Stimulated activated naive CD8-positive, alpha-beta T cell treated with anti-CD3 and anti-CD28 coated beads, Interleukin-15, amount 100 ng/mL, for 72 hours (primary cell): ENCODE results near the gene CD3G.

Source experiments
- ATAC-seq: fragments of 150-1000 bp; cut with Tn5 transposase; 2 replicates; pipeline ENCODE4 v1.10.0; 2021; ENCODE audit warnings: mild to moderate bottlenecking, moderate library complexity
- DNase-seq, 2 donors: peaks; one replicate each; pipeline ENCODE4 v3.0.0; 2021 to 2022
- H3K27ac Mint-ChIP-seq, 2 donors: one replicate each; pipeline ENCODE4 v1.8.0; 2022; ENCODE audit warnings: mild to moderate bottlenecking in 2 of 2, mixed read lengths in 2 of 2, moderate library complexity in 2 of 2
- H3K27me3 Mint-ChIP-seq: one replicate; pipeline ENCODE4 v1.8.0; 2022; ENCODE audit warnings: mixed read lengths
- H3K4me1 Mint-ChIP-seq: one replicate; pipeline ENCODE4 v1.8.0; 2022; ENCODE audit warnings: mild to moderate bottlenecking, mixed read lengths
- H3K4me3 Mint-ChIP-seq, 2 donors: one replicate each; pipeline ENCODE4 v1.8.0; 2022; ENCODE audit warnings: mild to moderate bottlenecking in 2 of 2, mixed read lengths in 2 of 2, moderate library complexity in 1 of 2
- H3K9me3 Mint-ChIP-seq, 2 donors: one replicate each; pipeline ENCODE4 v1.8.0; 2022; ENCODE audit warnings: mixed read lengths in 2 of 2

The CD3G gene

GRCh38 chr11:118343248-118343647, 896 bp upstream of the CD3G start:
- H3K9me3 Mint-ChIP-seq: no peaks in the 10 kb centered on the region
- peak; percentile 34 to 48 for DNase-seq

GRCh38 chr11:118349475-118349874, 5.3 kb downstream of the CD3G start:
- Mint-ChIP-seq H3K27me3 (no peaks in the 10 kb centered on the region), H3K4me3 (peak overlapping the region in 1 of 2 donors; percentile 53), H3K9me3 (no peaks in the 10 kb centered on the region), H3K4me1 (peaks cover 75% of the 10 kb centered on the region), H3K27ac (peak overlapping the region in 1 of 2 donors; percentile 20)
- no peak for DNase-seq
- ATAC-seq: peak; percentile 65

More at GRCh38 chr11:118343248-118343647, 896 bp upstream of the CD3G start:
- H3K27ac Mint-ChIP-seq: peak overlapping the region; percentile 73 to 87
- no peaks in the 10 kb centered on the region for H3K27me3 Mint-ChIP-seq
- H3K4me1 Mint-ChIP-seq: peaks cover 78% of the 10 kb centered on the region
- H3K4me3 Mint-ChIP-seq: peak overlapping the region; percentile 83 to 89
- no peak for ATAC-seq

- no peak for ATAC-seq
- H3K27ac Mint-ChIP-seq: peak overlapping the region in 1 of 2 donors; percentile 12
- H3K9me3 Mint-ChIP-seq: no peaks in the 10 kb centered on the region
- no peak overlapping the region for H3K4me3 Mint-ChIP-seq
- H3K4me1 Mint-ChIP-seq: peaks cover 48% of the 10 kb centered on the region
- no peaks in the 10 kb centered on the region for H3K27me3 Mint-ChIP-seq
- DNase-seq: no peak
Observed at GRCh38 chr11:118353084-118353710, 9.1 kb downstream of the CD3G start.

- Mint-ChIP-seq H3K27ac (no peak overlapping the region), H3K27me3 (no peaks in the 10 kb centered on the region), H3K4me1 (peaks cover 58% of the 10 kb centered on the region), H3K9me3 (no peaks in the 10 kb centered on the region), H3K4me3 (no peak overlapping the region)
- no peak for DNase-seq
- no peak for ATAC-seq
Observed at GRCh38 chr11:118358071-118358470, 13.9 kb downstream of the CD3G start.

- Mint-ChIP-seq H3K9me3 (no peaks in the 10 kb centered on the region), H3K27ac (peak within 1 kb of the TSS; percentile 82 to 97), H3K4me3 (peak within 1 kb of the TSS; percentile 91 to 95), H3K4me1 (peaks cover 56% of the 10 kb centered on the region), H3K27me3 (no peaks in the 10 kb centered on the region)
- ATAC-seq (peak; percentile 98), DNase-seq (peak; percentile 95 to 98)
Observed at GRCh38 chr11:118359295-118359958, 15.3 kb downstream of the CD3G start, which contains the start of gene UBE4A. Gene UBE4A (plus strand): TSS chr11:118359600. CDS start chr11:118365081, 5,481 bp downstream.

- DNase-seq (no peak), ATAC-seq (no peak)
- Mint-ChIP-seq H3K27ac (no peak overlapping the region), H3K27me3 (no peaks in the 10 kb centered on the region), H3K4me1 (peaks cover 36% of the 10 kb centered on the region), H3K4me3 (no peak overlapping the region), H3K9me3 (no peaks in the 10 kb centered on the region)
Observed at GRCh38 chr11:118364956-118365615, 20.9 kb downstream of the CD3G start.

- DNase-seq: no peak
- ATAC-seq: no peak
- H3K27ac Mint-ChIP-seq: no peak overlapping the region
- no peaks in the 10 kb centered on the region for H3K27me3 Mint-ChIP-seq
- H3K4me1 Mint-ChIP-seq: peaks cover 24% of the 10 kb centered on the region
- H3K9me3 Mint-ChIP-seq: no peaks in the 10 kb centered on the region
- no peak overlapping the region for H3K4me3 Mint-ChIP-seq
Observed at GRCh38 chr11:118366287-118366686, 22.1 kb downstream of the CD3G start.

GRCh38 chr11:118370774-118371173, 26.6 kb downstream of the CD3G start:
- H3K9me3 Mint-ChIP-seq: no peaks in the 10 kb centered on the region
- H3K4me3 Mint-ChIP-seq: no peak overlapping the region
- no peaks in the 10 kb centered on the region for H3K27me3 Mint-ChIP-seq
- ATAC-seq (no peak), DNase-seq (no peak)
- peak overlapping the region in 1 of 2 donors; percentile 86 for H3K27ac Mint-ChIP-seq
- no peaks in the 10 kb centered on the region for H3K4me1 Mint-ChIP-seq

GRCh38 chr11:118373263-118373662, 29.1 kb downstream of the CD3G start:
- H3K27ac Mint-ChIP-seq: peak overlapping the region in 1 of 2 donors; percentile 59
- ATAC-seq: no peak
- H3K9me3 Mint-ChIP-seq: no peaks in the 10 kb centered on the region
- no peaks in the 10 kb centered on the region for H3K4me1 Mint-ChIP-seq
- no peak overlapping the region for H3K4me3 Mint-ChIP-seq
- DNase-seq: no peak
- H3K27me3 Mint-ChIP-seq: no peaks in the 10 kb centered on the region

- no peaks in the 10 kb centered on the region for H3K9me3 Mint-ChIP-seq
- no peak for DNase-seq
- H3K27ac Mint-ChIP-seq: peak overlapping the region in 1 of 2 donors; percentile 93
- no peaks in the 10 kb centered on the region for H3K27me3 Mint-ChIP-seq
- H3K4me1 Mint-ChIP-seq: no peaks in the 10 kb centered on the region
- no peak for ATAC-seq
- no peak overlapping the region for H3K4me3 Mint-ChIP-seq
Observed at GRCh38 chr11:118373871-118374270, 29.7 kb downstream of the CD3G start.

- Mint-ChIP-seq H3K27ac (peak overlapping the region in 1 of 2 donors; percentile 63), H3K4me3 (no peak overlapping the region), H3K9me3 (no peaks in the 10 kb centered on the region), H3K4me1 (no peaks in the 10 kb centered on the region), H3K27me3 (no peaks in the 10 kb centered on the region)
- no peak for ATAC-seq
- no peak for DNase-seq
Observed at GRCh38 chr11:118374729-118375128, 30.6 kb downstream of the CD3G start.

GRCh38 chr11:118375978-118376377, 31.8 kb downstream of the CD3G start:
- H3K9me3 Mint-ChIP-seq: no peaks in the 10 kb centered on the region
- H3K27ac Mint-ChIP-seq: peak overlapping the region; percentile 13 to 36

GRCh38 chr11:118379497-118379896, 35.4 kb downstream of the CD3G start:
- Mint-ChIP-seq H3K4me3 (no peak overlapping the region), H3K4me1 (no peaks in the 10 kb centered on the region), H3K9me3 (no peaks in the 10 kb centered on the region), H3K27ac (no peak overlapping the region), H3K27me3 (no peaks in the 10 kb centered on the region)
- ATAC-seq: no peak
- no peak for DNase-seq

More at GRCh38 chr11:118375978-118376377, 31.8 kb downstream of the CD3G start:
- DNase-seq: no peak
- no peaks in the 10 kb centered on the region for H3K4me1 Mint-ChIP-seq
- no peaks in the 10 kb centered on the region for H3K27me3 Mint-ChIP-seq
- no peak overlapping the region for H3K4me3 Mint-ChIP-seq
- no peak for ATAC-seq

GRCh38 chr11:118380571-118380970, 36.4 kb downstream of the CD3G start:
- Mint-ChIP-seq H3K4me1 (no peaks in the 10 kb centered on the region), H3K27ac (no peak overlapping the region), H3K9me3 (no peaks in the 10 kb centered on the region), H3K4me3 (no peak overlapping the region), H3K27me3 (no peaks in the 10 kb centered on the region)
- no peak for ATAC-seq
- no peak for DNase-seq

- Mint-ChIP-seq H3K27ac (no peak overlapping the region), H3K27me3 (no peaks in the 10 kb centered on the region), H3K4me3 (no peak overlapping the region), H3K9me3 (no peaks in the 10 kb centered on the region), H3K4me1 (no peaks in the 10 kb centered on the region)
- DNase-seq (no peak), ATAC-seq (no peak)
Observed at GRCh38 chr11:118382954-118383353, 38.8 kb downstream of the CD3G start.

- Mint-ChIP-seq H3K4me1 (no peaks in the 10 kb centered on the region), H3K27me3 (no peaks in the 10 kb centered on the region), H3K27ac (no peak overlapping the region), H3K4me3 (no peak overlapping the region), H3K9me3 (no peaks in the 10 kb centered on the region)
- ATAC-seq: no peak
- no peak for DNase-seq
Observed at GRCh38 chr11:118383657-118384056, 39.5 kb downstream of the CD3G start.
